ENCODE measurements around the gene B3GALNT2.

B3GALNT2 gene

GRCh38 chr1:235450886-235451483 lies 53.3 kb downstream of the B3GALNT2 start:
- no peak for DNase-seq

- no peak for DNase-seq
These were observed 53.8 kb downstream of the B3GALNT2 start for GRCh38 chr1:235450433-235450832.

GRCh38 chr1:235448616-235449015 lies 55.6 kb downstream of the B3GALNT2 start:
- DNase-seq: no peak

GRCh38 chr1:235442788-235443429 lies 61.3 kb downstream of the B3GALNT2 start:
- DNase-seq: no peak

- no peak for DNase-seq
These were observed 63.0 kb downstream of the B3GALNT2 start for GRCh38 chr1:235441159-235441685.

- DNase-seq: no peak
These were observed 70.3 kb downstream of the B3GALNT2 start for GRCh38 chr1:235434001-235434400.

GRCh38 chr1:235430991-235431390 lies 73.3 kb downstream of the B3GALNT2 start:
- DNase-seq: no peak

GRCh38 chr1:235429143-235429542 lies 75.1 kb downstream of the B3GALNT2 start:
- no peak for DNase-seq

- no peak for DNase-seq
These were observed 76.8 kb downstream of the B3GALNT2 start for GRCh38 chr1:235427447-235427846.

- DNase-seq: no peak
These were observed 77.6 kb downstream of the B3GALNT2 start for GRCh38 chr1:235426680-235427079.

- no peak for DNase-seq
These were observed 78.1 kb downstream of the B3GALNT2 start for GRCh38 chr1:235426143-235426542.

- no peak for DNase-seq
These were observed 78.9 kb downstream of the B3GALNT2 start for GRCh38 chr1:235425357-235425756.

GRCh38 chr1:235424092-235424491 lies 80.2 kb downstream of the B3GALNT2 start:
- DNase-seq: no peak

- no peak for DNase-seq
These were observed 81.0 kb downstream of the B3GALNT2 start for GRCh38 chr1:235423214-235423652.

GRCh38 chr1:235421751-235422150 lies 82.5 kb downstream of the B3GALNT2 start:
- DNase-seq: no peak

GRCh38 chr1:235417086-235417697 lies 87.1 kb downstream of the B3GALNT2 start:
- DNase-seq: no peak

GRCh38 chr1:235416662-235417049 lies 87.6 kb downstream of the B3GALNT2 start:
- DNase-seq: no peak

- peak; percentile 19 for DNase-seq
These were observed 89.0 kb downstream of the B3GALNT2 start for GRCh38 chr1:235415008-235415904.

- no peak for DNase-seq
These were observed 92.5 kb downstream of the B3GALNT2 start for GRCh38 chr1:235411489-235412486.

GRCh38 chr1:235410467-235410866 lies 93.8 kb downstream of the B3GALNT2 start:
- DNase-seq: no peak

- no peak for DNase-seq
These were observed 95.0 kb downstream of the B3GALNT2 start for GRCh38 chr1:235409042-235409820.

Measured in NCI-H510A (cell line).